ENCODE data around the gene MAP2.

- TF ChIP-seq CTCF (IDR thresholded peaks at IDR 0.05) (peak in 2 of 3 donors; percentile 14 to 46), POLR2A (IDR thresholded peaks at IDR 0.05) (no peak), POLR2AphosphoS5 (IDR thresholded peaks at IDR 0.05) (no peak)
These were observed 132.6 kb downstream of the MAP2 start for GRCh38 chr2:209556354-209556961.
